Mononuclear cell (primary cell): ENCODE data around the gene MAGI1. TPM values are rescaled to one million over a fixed set of nuclear protein-coding genes. Genes with fewer than 3 reads are reported as not detected.
"Not testable (repeated sequence)": the region's sequence is repeated elsewhere in the genome, so short reads cannot be mapped to it uniquely, and the experiment has no call there.

ENCODE experiments used
- H3K27me3 ChIP-seq: 2 replicates; pipeline ENCODE4 v1.6.0; 2011; ENCODE audit warnings: low read length, control low read depth; ENCODE audit not compliant: insufficient read depth
- H3K4me1 ChIP-seq: 2 replicates; pipeline ENCODE4 v1.5.1; 2011; ENCODE audit warnings: mild to moderate bottlenecking, low read length, control low read depth; ENCODE audit not compliant: insufficient read depth
- H3K4me3 ChIP-seq: 2 replicates; pipeline ENCODE4 v1.5.1; 2011; ENCODE audit warnings: mild to moderate bottlenecking, low read length, moderate library complexity
- H3K9me3 ChIP-seq: 2 replicates; pipeline ENCODE4 v1.5.1; 2011; ENCODE audit warnings: low read depth, mild to moderate bottlenecking, control low read depth, low read length
- total RNA-seq: library from RNA; depleted of rRNA; stranded (reverse); fragments of >200 nt; gene quantifications from one replicate; pipeline ENCODE4 v1.2.3, GENCODE V29; 2012

Gene MAGI1
- total RNA-seq, 1 donor = not detected

- H3K4me3 ChIP-seq = no peak overlapping the region
- H3K27me3 ChIP-seq = no peaks in the 10 kb centered on the region
- H3K9me3 ChIP-seq = no peaks in the 10 kb centered on the region
- H3K4me1 ChIP-seq = no peaks in the 10 kb centered on the region
Measured at GRCh38 chr3:66029443-66029842, 9.3 kb downstream of the MAGI1 start.

- H3K4me1 ChIP-seq = no peaks in the 10 kb centered on the region
- H3K27me3 ChIP-seq = no peaks in the 10 kb centered on the region
- H3K4me3 ChIP-seq = no peak overlapping the region
Measured at GRCh38 chr3:66029014-66029413, 9.7 kb downstream of the MAGI1 start.

GRCh38 chr3:66028457-66028856 lies 10.3 kb downstream of the MAGI1 start:
- H3K4me1 ChIP-seq = no peaks in the 10 kb centered on the region
- no peak overlapping the region for H3K4me3 ChIP-seq
- H3K27me3 ChIP-seq = no peaks in the 10 kb centered on the region
- no peaks in the 10 kb centered on the region for H3K9me3 ChIP-seq

More at GRCh38 chr3:66029014-66029413, 9.7 kb downstream of the MAGI1 start:
- H3K9me3 ChIP-seq = no peaks in the 10 kb centered on the region

DNA sequence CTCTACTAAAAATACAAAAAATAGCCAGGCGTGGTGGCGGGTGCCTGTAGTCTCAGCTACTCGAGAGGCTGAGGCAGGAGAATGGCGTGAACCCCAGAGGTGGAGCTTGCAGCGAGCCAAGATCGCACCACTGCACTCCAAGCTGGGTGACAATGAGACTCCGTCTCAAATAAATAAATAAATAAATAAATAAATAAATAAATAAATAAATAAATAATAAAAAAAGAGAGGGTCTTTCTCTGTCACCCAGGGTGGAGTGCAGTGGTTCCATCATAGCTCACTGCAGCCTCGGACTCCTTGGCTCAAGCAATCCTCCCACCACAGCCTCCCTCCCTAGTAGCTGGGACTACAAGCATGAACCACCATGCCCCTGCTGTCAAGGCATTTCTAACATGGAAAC lies 11.6 kb downstream of the MAGI1 start:
- H3K27me3 ChIP-seq, H3K9me3 ChIP-seq, H3K4me3 ChIP-seq, H3K4me1 ChIP-seq: not testable (repeated sequence)

DNA sequence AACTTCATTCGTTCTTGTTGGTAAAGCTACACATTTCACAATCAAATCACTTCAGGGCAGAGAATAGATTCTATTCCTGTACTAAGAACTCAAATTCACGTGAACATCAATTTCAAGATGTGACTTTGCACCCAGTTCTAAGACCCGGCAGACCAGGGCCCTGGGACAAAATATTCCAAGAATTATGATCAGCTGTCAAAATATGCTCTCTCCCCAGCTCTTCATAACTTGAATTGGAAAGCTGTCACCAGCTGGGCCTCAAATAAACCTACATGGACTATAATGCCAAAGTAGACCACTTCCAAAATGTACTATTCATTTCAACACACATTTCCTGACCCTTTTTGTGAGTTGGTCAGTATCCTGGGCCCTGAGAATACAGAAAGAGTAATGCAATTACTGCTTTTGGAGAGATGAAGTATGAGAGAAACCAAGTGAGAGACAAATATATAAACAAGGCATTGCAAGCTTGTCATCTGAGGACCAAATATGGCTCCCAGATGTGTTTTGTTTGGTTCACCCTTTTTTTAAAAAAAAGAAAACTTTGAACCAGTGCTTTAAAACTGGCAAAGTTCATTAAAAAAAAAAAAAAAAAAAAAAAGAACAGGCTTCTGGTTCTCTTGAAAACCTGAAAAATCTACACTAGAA lies 14.9 kb downstream of the MAGI1 start:
- Histone ChIP-seq H3K27me3 (no peaks in the 10 kb centered on the region), H3K9me3 (no peaks in the 10 kb centered on the region), H3K4me1 (no peaks in the 10 kb centered on the region), H3K4me3 (no peak overlapping the region)

- H3K9me3 ChIP-seq = no peaks in the 10 kb centered on the region
- H3K4me1 ChIP-seq = no peaks in the 10 kb centered on the region
- H3K4me3 ChIP-seq = no peak overlapping the region
- no peaks in the 10 kb centered on the region for H3K27me3 ChIP-seq
Measured at GRCh38 chr3:66023229-66023628, 15.5 kb downstream of the MAGI1 start.

DNA sequence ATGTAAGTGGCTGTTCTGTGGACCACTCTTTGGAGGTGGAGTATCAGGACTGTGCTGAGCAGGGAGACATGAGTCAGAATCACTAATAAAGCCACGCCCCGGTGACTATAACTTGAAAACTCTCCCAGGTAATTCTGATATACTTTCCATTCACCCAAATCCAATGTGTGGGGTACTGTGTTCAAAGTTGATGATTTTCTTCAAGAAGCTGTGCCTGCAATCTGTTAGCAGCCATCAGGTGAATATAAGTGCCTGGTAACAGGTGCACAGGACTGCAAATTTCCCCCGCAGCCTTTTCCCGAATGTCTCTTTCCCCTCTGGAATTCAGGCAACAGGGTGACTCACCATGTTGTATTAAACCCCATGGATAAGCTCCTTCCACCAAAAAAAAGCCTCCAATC lies 17.0 kb downstream of the MAGI1 start:
- Histone ChIP-seq H3K4me1 (no peaks in the 10 kb centered on the region), H3K9me3 (no peaks in the 10 kb centered on the region), H3K27me3 (no peaks in the 10 kb centered on the region), H3K4me3 (no peak overlapping the region)

GRCh38 chr3:66019896-66020295 lies 18.8 kb downstream of the MAGI1 start:
- Histone ChIP-seq H3K4me1 (no peaks in the 10 kb centered on the region), H3K9me3 (no peaks in the 10 kb centered on the region), H3K4me3 (no peak overlapping the region), H3K27me3 (no peaks in the 10 kb centered on the region)

DNA sequence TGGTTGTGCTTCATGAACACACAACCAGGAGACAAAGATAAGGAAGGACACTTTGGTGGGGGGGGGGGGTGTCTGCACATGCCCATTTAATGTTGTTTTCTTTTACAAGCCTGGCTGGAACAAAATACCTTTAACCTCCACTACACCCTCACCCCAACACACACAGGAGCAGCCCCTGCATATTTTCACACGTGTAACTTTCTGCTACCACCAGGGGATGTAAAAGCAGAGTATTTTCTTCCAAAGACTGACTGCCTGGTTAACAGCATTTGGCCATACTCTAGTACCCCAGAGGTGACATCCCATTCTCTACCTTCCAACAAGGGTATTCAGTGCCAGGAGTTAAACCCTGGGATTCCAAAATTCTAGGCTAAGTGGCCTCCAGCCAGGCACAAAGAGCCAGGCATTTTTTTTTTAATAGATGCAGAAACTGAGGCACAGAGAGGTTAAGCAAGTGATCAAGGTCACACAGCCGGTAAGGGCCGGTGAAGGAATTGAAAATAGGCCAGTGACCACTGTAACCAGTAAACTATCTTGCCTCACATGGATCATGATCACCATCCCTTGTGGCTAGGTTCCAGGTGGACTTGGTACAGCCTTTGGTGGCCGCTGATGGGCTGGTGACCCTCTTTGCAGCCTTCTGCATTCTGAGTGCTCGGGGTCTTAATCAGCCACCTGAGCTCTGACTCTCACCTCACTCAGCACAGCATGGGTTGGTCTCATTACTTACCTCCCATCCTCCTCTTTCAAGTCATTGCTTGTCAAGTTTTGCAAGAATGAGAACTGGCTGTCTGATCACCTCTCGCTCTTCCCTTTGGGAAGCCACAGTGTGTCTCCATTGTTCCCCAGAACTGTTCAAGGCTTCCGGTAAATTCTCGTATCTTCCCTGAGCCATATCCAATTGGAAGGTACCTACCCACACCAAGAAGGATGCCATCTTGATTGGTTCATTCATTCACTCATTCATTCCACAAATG lies 20.4 kb downstream of the MAGI1 start:
- Histone ChIP-seq H3K4me3 (no peak overlapping the region), H3K4me1 (no peaks in the 10 kb centered on the region), H3K9me3 (no peaks in the 10 kb centered on the region), H3K27me3 (no peaks in the 10 kb centered on the region)

DNA sequence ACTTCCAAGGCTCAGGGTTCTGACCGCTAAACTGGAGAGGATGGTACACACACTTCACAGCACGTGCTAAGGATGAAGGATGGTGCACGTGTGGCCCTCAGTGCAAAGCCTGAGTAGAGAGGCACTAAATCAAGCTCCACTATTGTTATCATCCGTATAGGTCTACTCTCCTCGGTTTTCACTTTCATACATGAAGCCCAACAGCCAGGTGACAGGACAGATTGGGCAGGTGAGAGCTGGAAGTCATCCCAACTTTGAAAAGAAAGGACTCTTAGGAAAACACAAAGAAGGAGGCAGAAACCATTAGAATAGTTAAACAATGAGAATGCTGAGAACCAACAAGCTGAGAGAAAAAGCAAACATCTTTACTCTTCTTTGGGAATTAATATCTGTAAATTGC lies 21.1 kb downstream of the MAGI1 start:
- no peaks in the 10 kb centered on the region for H3K4me1 ChIP-seq
- no peaks in the 10 kb centered on the region for H3K27me3 ChIP-seq
- no peaks in the 10 kb centered on the region for H3K9me3 ChIP-seq
- no peak overlapping the region for H3K4me3 ChIP-seq

DNA sequence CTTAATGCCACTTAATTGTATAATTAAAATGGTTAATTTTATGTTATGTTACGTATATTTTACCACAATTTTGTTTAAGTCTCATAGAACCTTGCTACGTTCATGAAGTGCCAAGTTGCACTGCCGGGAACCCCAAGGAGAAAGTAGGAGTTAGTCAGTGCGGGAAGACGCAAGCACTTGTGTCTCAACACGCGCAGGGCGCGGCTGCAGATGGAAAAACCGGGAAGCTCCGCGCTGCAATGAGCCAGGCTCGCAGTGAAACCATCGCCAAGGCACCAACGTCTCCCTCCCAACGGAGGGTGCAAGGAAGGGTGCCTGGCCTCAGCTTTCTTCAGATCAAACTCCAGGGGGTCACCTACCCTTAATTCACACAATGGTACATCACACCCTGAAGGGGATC lies 21.6 kb downstream of the MAGI1 start:
- H3K4me3 ChIP-seq = no peak overlapping the region
- no peaks in the 10 kb centered on the region for H3K4me1 ChIP-seq
- no peaks in the 10 kb centered on the region for H3K9me3 ChIP-seq
- H3K27me3 ChIP-seq = no peaks in the 10 kb centered on the region

- no peaks in the 10 kb centered on the region for H3K9me3 ChIP-seq
Measured at GRCh38 chr3:66015841-66016240, 22.9 kb downstream of the MAGI1 start.

GRCh38 chr3:66014651-66015050 lies 24.1 kb downstream of the MAGI1 start:
- Histone ChIP-seq H3K4me3 (no peak overlapping the region), H3K4me1 (no peaks in the 10 kb centered on the region), H3K9me3 (no peaks in the 10 kb centered on the region), H3K27me3 (no peaks in the 10 kb centered on the region)

More at GRCh38 chr3:66015841-66016240, 22.9 kb downstream of the MAGI1 start:
- no peak overlapping the region for H3K4me3 ChIP-seq
- H3K4me1 ChIP-seq = no peaks in the 10 kb centered on the region
- H3K27me3 ChIP-seq = no peaks in the 10 kb centered on the region

GRCh38 chr3:66014056-66014455 lies 24.7 kb downstream of the MAGI1 start:
- Histone ChIP-seq H3K4me3 (no peak overlapping the region), H3K4me1 (no peaks in the 10 kb centered on the region), H3K27me3 (no peaks in the 10 kb centered on the region), H3K9me3 (no peaks in the 10 kb centered on the region)

GRCh38 chr3:66012711-66013110 lies 26.0 kb downstream of the MAGI1 start:
- Histone ChIP-seq H3K4me1 (no peaks in the 10 kb centered on the region), H3K27me3 (no peaks in the 10 kb centered on the region), H3K9me3 (no peaks in the 10 kb centered on the region), H3K4me3 (no peak overlapping the region)
